Neural progenitor cell (in vitro differentiated cells): ENCODE data around the gene MLX. TPM values are rescaled to one million over a fixed set of nuclear protein-coding genes. Genes with fewer than 3 reads are reported as not detected.
"Not testable (repeated sequence)": the region's sequence is repeated elsewhere in the genome, so short reads cannot be mapped to it uniquely, and the experiment has no call there.

Experiments used
- DNase-seq: peaks from one replicate; pipeline ENCODE4 v3.0.0-alpha.2; 2016; ENCODE audit warnings: low spot score
- H2AFZ ChIP-seq: fragments of 200-600 bp; sonication (generic); replicated peaks from 2 replicates; pipeline ENCODE4 v1.6.1; 2016; ENCODE audit warnings: antibody characterized with exemption
- H3F3A ChIP-seq: fragments of 200-600 bp; sonication (generic); 2 replicates; pipeline ENCODE4 v1.6.1; 2016; ENCODE audit warnings: antibody characterized with exemption, low read depth
- H3K27ac ChIP-seq: fragments of 200-600 bp; sonication (generic); 2 replicates; pipeline ENCODE4 v1.5.1; 2016; ENCODE audit warnings: mild to moderate bottlenecking
- H3K27me3 ChIP-seq: fragments of 200-600 bp; sonication (generic); 2 replicates; pipeline ENCODE4 v1.6.1; 2016; ENCODE audit warnings: mild to moderate bottlenecking, moderate library complexity
- H3K36me3 ChIP-seq: fragments of 200-600 bp; sonication (generic); 2 replicates; pipeline ENCODE4 v1.5.1; 2016
- H3K4me1 ChIP-seq: fragments of 200-600 bp; sonication (generic); 2 replicates; pipeline ENCODE4 v1.6.1; 2016; ENCODE audit warnings: mixed run types
- H3K4me2 ChIP-seq: fragments of 200-600 bp; sonication (generic); 2 replicates; pipeline ENCODE4 v1.6.1; 2016
- H3K4me3 ChIP-seq: fragments of 200-600 bp; sonication (generic); 2 replicates; pipeline ENCODE4 v1.5.1; 2016
- H3K79me2 ChIP-seq: fragments of 200-600 bp; sonication (generic); 2 replicates; pipeline ENCODE4 v1.6.1; 2016; ENCODE audit warnings: low read depth
- H3K9ac ChIP-seq: fragments of 200-600 bp; sonication (generic); 2 replicates; pipeline ENCODE4 v1.6.1; 2016
- H3K9me3 ChIP-seq: fragments of 200-600 bp; sonication (generic); 2 replicates; pipeline ENCODE4 v1.5.1; 2016; ENCODE audit warnings: low read depth
- H4K20me1 ChIP-seq: fragments of 200-600 bp; sonication (generic); 2 replicates; pipeline ENCODE4 v1.6.1; 2016; ENCODE audit warnings: low read depth
- H3K27ac Mint-ChIP-seq: 3 replicates; pipeline ENCODE4 v1.8.0; 2021; ENCODE audit warnings: mixed read lengths
- H3K27me3 Mint-ChIP-seq: 2 replicates; pipeline ENCODE4 v1.8.0; 2022; ENCODE audit warnings: low read depth, mild to moderate bottlenecking, inconsistent platforms, moderate library complexity, mixed read lengths; ENCODE audit not compliant: insufficient read depth
- H3K36me3 Mint-ChIP-seq: 3 replicates; pipeline ENCODE4 v1.8.0; 2021; ENCODE audit warnings: mixed read lengths
- H3K4me1 Mint-ChIP-seq: 3 replicates; pipeline ENCODE4 v1.8.0; 2021; ENCODE audit warnings: mixed read lengths
- H3K4me3 Mint-ChIP-seq: 3 replicates; pipeline ENCODE4 v1.8.0; 2021; ENCODE audit warnings: mild to moderate bottlenecking, moderate library complexity, mixed read lengths
- H3K9me3 Mint-ChIP-seq: 3 replicates; pipeline ENCODE4 v1.8.0; 2020; ENCODE audit warnings: mixed read lengths
- EZH2 ChIP-seq: fragments of 200-600 bp; sonication (generic); IDR thresholded peaks from 2 replicates; pipeline ENCODE4 v1.6.1; 2017; ENCODE audit warnings: antibody characterized with exemption, mild to moderate bottlenecking, moderate library complexity
- EZH2phosphoT487 ChIP-seq: fragments of 200-600 bp; sonication (generic); IDR thresholded peaks from 2 replicates; pipeline ENCODE4 v1.6.1; 2017; ENCODE audit warnings: antibody characterized with exemption
- total RNA-seq: library from RNA; depleted of rRNA; stranded (reverse); fragments of >200 nt; gene quantifications from 2 replicates; pipeline ENCODE4 v1.2.3, GENCODE V29; 2015; ENCODE audit warnings: low replicate concordance
- TF ChIP-seq, protein P1 (sequence below): fragments of 200-600 bp; sonication (generic); IDR thresholded peaks from 2 replicates; pipeline ENCODE4 v1.5.1; 2017; ENCODE audit warnings: antibody characterized with exemption, mild to moderate bottlenecking

MLX gene
- total RNA-seq, 1 donor from 2014 or later = 15.8 TPM

DNA sequence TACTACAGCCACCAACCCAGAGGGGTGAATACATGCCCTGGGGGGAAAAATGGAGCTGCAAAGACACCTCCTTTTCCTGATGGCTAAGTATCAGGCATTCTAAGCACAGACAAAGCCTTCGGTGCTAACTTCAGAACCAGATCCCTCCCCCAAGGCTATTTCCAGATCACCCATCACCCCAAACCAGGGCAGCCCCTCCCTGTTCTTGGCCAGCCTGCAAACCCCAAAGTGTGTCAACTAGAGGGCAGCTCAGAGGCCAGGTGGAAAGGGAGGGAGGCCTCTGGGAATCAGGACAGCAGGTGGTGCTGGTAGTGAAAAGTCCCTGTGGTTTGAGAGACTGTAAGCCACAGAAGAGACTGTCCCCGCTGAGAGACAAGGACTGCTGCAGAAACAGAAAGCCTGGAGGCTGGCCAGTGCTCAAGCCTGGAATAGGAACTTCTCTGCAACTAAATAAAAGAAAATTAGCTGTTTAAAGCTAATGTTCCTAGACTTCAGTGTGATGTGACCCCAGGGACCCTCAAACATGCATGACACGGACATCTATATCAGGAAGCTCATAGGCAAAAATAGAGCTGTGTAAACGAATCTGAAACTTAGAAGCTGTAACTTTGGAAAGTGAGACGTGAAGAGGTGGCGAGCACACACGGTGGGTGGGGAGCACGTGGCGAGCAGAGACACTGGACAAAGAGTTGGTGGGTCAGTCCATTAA, 51.7 kb downstream of the MLX start:
- H3K4me1 ChIP-seq = peaks cover 9% of the 10 kb centered on the region
- no peaks in the 10 kb centered on the region for H4K20me1 ChIP-seq
- H3K36me3 ChIP-seq = no peaks in the 10 kb centered on the region
- H3K9me3 Mint-ChIP-seq = no peaks in the 10 kb centered on the region
- peaks cover 20% of the 10 kb centered on the region for H3F3A ChIP-seq
- no peak overlapping the region for H3K27ac Mint-ChIP-seq
- H3K27me3 ChIP-seq = no peaks in the 10 kb centered on the region
- H3K9me3 ChIP-seq = no peaks in the 10 kb centered on the region
- no peaks in the 10 kb centered on the region for H3K27me3 Mint-ChIP-seq
- peaks cover 14% of the 10 kb centered on the region for H3K36me3 Mint-ChIP-seq
- peak; percentile 70 for DNase-seq
- no peak overlapping the region for H3K4me3 Mint-ChIP-seq
- no peaks in the 10 kb centered on the region for H3K79me2 ChIP-seq
- H3K27ac ChIP-seq = peak overlapping the region; percentile 31
- no peak overlapping the region for H3K4me3 ChIP-seq
- no peak overlapping the region for H2AFZ ChIP-seq
- H3K4me2 ChIP-seq = no peak overlapping the region
- H3K9ac ChIP-seq = no peak overlapping the region
- peaks cover 9% of the 10 kb centered on the region for H3K4me1 Mint-ChIP-seq
- TF ChIP-seq, protein P1, sequence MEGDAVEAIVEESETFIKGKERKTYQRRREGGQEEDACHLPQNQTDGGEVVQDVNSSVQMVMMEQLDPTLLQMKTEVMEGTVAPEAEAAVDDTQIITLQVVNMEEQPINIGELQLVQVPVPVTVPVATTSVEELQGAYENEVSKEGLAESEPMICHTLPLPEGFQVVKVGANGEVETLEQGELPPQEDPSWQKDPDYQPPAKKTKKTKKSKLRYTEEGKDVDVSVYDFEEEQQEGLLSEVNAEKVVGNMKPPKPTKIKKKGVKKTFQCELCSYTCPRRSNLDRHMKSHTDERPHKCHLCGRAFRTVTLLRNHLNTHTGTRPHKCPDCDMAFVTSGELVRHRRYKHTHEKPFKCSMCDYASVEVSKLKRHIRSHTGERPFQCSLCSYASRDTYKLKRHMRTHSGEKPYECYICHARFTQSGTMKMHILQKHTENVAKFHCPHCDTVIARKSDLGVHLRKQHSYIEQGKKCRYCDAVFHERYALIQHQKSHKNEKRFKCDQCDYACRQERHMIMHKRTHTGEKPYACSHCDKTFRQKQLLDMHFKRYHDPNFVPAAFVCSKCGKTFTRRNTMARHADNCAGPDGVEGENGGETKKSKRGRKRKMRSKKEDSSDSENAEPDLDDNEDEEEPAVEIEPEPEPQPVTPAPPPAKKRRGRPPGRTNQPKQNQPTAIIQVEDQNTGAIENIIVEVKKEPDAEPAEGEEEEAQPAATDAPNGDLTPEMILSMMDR = peak; percentile 39
- TF ChIP-seq EZH2phosphoT487 (no peak), EZH2 (no peak)

DNA sequence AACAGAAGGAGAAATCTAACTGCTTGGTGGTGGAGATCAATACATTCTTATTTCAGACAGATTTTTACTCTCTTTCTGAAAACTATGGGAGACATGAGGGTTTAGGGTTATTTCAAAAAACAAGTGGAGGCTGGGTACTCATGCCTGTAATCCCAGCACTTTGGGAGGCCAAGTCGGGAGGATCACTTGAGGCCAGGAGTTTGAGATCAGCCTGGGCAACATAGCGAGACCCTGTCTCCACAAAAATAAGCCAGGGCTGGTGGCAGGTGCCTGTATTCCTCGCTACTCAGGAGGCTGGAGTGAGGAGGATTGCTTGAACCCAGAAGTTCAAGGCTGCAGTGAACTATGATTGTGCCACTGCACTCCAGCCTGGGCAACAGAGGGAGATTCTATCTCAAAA, 55.1 kb downstream of the MLX start:
- not testable (repeated sequence) for H3K79me2 ChIP-seq, H2AFZ ChIP-seq, H3K4me3 Mint-ChIP-seq, H3K27me3 ChIP-seq, H3K4me2 ChIP-seq, H3K9me3 Mint-ChIP-seq, H3K9me3 ChIP-seq, H3K36me3 ChIP-seq, H4K20me1 ChIP-seq, H3K27ac Mint-ChIP-seq, H3K36me3 Mint-ChIP-seq, H3K4me1 Mint-ChIP-seq, H3K9ac ChIP-seq, DNase-seq, H3K27me3 Mint-ChIP-seq, H3K4me1 ChIP-seq, H3K4me3 ChIP-seq, H3K27ac ChIP-seq
- peaks cover 20% of the 10 kb centered on the region for H3F3A ChIP-seq

Other genes starting within 250 kb of the MLX start
- 54.9 and 56.2 TPM in 2 replicates for gene STAT3, start 178.7 kb upstream of the MLX start, total RNA-seq
- 5.5 and 14.0 TPM in 2 replicates for gene CAVIN1, start 143.8 kb upstream of the MLX start, total RNA-seq
- 30.9 and 40.4 TPM in 2 replicates for gene ATP6V0A1, start 108.2 kb upstream of the MLX start, total RNA-seq
- gene NAGLU, start 30.9 kb upstream of the MLX start, total RNA-seq = 6.2 and 24.7 TPM in 2 replicates
- gene HSD17B1, start 14.2 kb upstream of the MLX start, total RNA-seq = 2.2 and 2.6 TPM in 2 replicates
- 6.1 and 21.6 TPM in 2 replicates for gene COASY, start 5.0 kb upstream of the MLX start, total RNA-seq
- 22.8 and 23.7 TPM in 2 replicates for gene PSMC3IP, start 10.6 kb downstream of the MLX start, total RNA-seq
- gene RETREG3, start 42.3 kb downstream of the MLX start, total RNA-seq = 23.6 and 38.3 TPM in 2 replicates
- 45.7 and 74.9 TPM in 2 replicates for gene TUBG1, start 42.6 kb downstream of the MLX start, total RNA-seq
- 12.8 and 19.6 TPM in 2 replicates for gene TUBG2, start 92.2 kb downstream of the MLX start, total RNA-seq
- 3.4 and 22.8 TPM in 2 replicates for gene PLEKHH3, start 109.9 kb downstream of the MLX start, total RNA-seq
- gene CCR10, start 114.7 kb downstream of the MLX start, total RNA-seq = 1.6 TPM in 1 of 2 replicates, not detected in the other
- gene CNTNAP1, start 115.4 kb downstream of the MLX start, total RNA-seq = 15.1 and 29.7 TPM in 2 replicates
- 47.1 and 48.5 TPM in 2 replicates for gene EZH1, start 177.9 kb downstream of the MLX start, total RNA-seq
- gene RAMP2, start 194.1 kb downstream of the MLX start, total RNA-seq = 0.51 and 5.8 TPM in 2 replicates
- gene VPS25, start 206.3 kb downstream of the MLX start, total RNA-seq = 77.5 and 114 TPM in 2 replicates
- gene WNK4, start 213.5 kb downstream of the MLX start, total RNA-seq = 0.12 TPM in 1 of 2 replicates, not detected in the other
- 61.2 and 74.5 TPM in 2 replicates for gene COA3, start 231.6 kb downstream of the MLX start, total RNA-seq
- 0.06 TPM in 1 of 2 replicates, not detected in the other for gene CNTD1, start 231.8 kb downstream of the MLX start, total RNA-seq